Gastroesophageal sphincter (tissue), 4 donors: Measurements from ENCODE around the gene C16orf92. TPM values are rescaled to one million over a fixed set of nuclear protein-coding genes. Genes with fewer than 3 reads are reported as not detected.

Source experiments
- ATAC-seq: fragments of 150-250 bp; one replicate; pipeline ENCODE4 v1.9.1; 2016; ENCODE audit warnings: mild to moderate bottlenecking, moderate library complexity
- H3K27ac ChIP-seq, 4 donors: fragments of 200-600 bp; sonication (generic) in 3 of 4; 1 replicate in 3 of 4; 2 replicates in 1 of 4; pipeline ENCODE4 v1.5.1; 2016 to 2019
- H3K27me3 ChIP-seq: fragments of 200-600 bp; sonication (generic); one replicate; pipeline ENCODE4 v1.5.1; 2019
- H3K36me3 ChIP-seq, 2 donors: fragments of 200-600 bp; sonication (generic); one replicate each; pipeline ENCODE4 v1.5.1; 2019; ENCODE audit warnings: control low read depth in 1 of 2
- H3K4me1 ChIP-seq, 3 donors: fragments of 200-600 bp; sonication (generic); 1 replicate in 2 of 3; 2 replicates in 1 of 3; pipeline ENCODE4 v1.5.1; 2016 to 2019; ENCODE audit warnings: control low read depth in 2 of 3
- H3K4me3 ChIP-seq, 2 donors: fragments of 200-600 bp; sonication (generic); one replicate each; pipeline ENCODE4 v1.5.1; 2019; ENCODE audit warnings: mild to moderate bottlenecking in 1 of 2, moderate library complexity in 1 of 2
- H3K9me3 ChIP-seq, 3 donors: fragments of 200-600 bp; sonication (generic); one replicate each; pipeline ENCODE4 v1.5.1; 2017 to 2019; ENCODE audit warnings: control low read depth in 2 of 3
- EP300 ChIP-seq: sonication (generic); formaldehyde crosslinking; IDR thresholded peaks from one replicate; pipeline ENCODE4 v1.6.1; 2017; ENCODE audit warnings: antibody characterized with exemption, mild to moderate bottlenecking
- POLR2A ChIP-seq, 2 donors: fragments of 450-650 bp; IDR thresholded peaks; one replicate each; pipeline ENCODE4 v1.6.1; 2017; ENCODE audit warnings: antibody characterized with exemption in 2 of 2, mild to moderate bottlenecking in 2 of 2, moderate library complexity in 1 of 2
- POLR2AphosphoS5 ChIP-seq: sonication (generic); formaldehyde crosslinking; IDR thresholded peaks from one replicate; pipeline ENCODE4 v1.6.1; 2017; ENCODE audit warnings: antibody characterized with exemption
- WGBS, 2 donors: methylation state at CpG; one replicate each; pipeline ENCODE4 v1.1.5; 2018; ENCODE audit warnings: low coverage in 1 of 2; 5-methylcytosine and 5-hydroxymethylcytosine counted together
- total RNA-seq, 4 donors: library from RNA; depleted of rRNA; stranded (reverse); fragments of >200 nt; gene quantifications; one replicate each; pipeline ENCODE4 v1.1.0, GENCODE V29; 2016
- TF ChIP-seq, protein P1 (sequence below), 4 experiments: fragments of 200-600 bp in 2 of 4; fragments of 450-650 bp in 2 of 4; sonication (generic) in 1 of 4; IDR thresholded peaks; one replicate each; pipeline ENCODE4 v1.5.1; 2017 to 2019; ENCODE audit warnings: antibody characterized with exemption in 4 of 4, mild to moderate bottlenecking in 2 of 4, moderate library complexity in 2 of 4

The C16orf92 gene
- total RNA-seq, 4 donors from 2014 or later: not detected

- peaks cover 0 to 62% of the 10 kb centered on the region in 2 donors for H3K36me3 ChIP-seq
Observed at GRCh38 chr16:29994600-29995323, 28.2 kb upstream of the C16orf92 start.

DNA sequence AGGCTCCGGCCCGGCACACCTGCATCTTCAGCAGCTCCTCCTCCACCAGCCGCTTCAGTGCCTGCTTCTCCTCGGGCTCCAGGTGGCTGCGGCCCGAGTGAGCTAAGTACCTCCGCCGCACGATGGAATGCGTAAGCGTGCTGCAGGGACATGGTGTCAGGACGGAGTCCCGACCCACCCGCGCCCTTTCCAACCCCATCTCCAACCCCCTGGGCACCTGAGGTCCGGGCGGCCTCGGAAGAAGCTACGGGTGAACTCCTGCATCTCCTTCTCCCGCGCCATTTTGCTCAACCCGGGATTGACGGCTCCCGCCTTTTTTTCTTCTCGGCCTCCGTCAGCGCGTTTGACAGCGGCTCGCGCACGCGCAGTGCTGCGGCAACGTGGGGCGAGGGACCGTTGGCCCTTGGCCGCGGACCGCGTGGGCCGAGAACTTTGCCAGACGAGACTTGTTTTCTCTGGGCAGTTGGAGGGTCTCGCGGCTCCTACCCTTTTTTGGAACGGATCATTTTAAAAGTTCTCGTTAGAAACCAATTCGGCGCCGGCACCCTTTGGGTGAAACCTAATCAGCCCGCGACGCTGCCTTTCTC, 27.6 kb upstream of the C16orf92 start, which contains the start of gene HIRIP3:
TSS of gene HIRIP3 (minus strand) at position 294 of the 587 bp plus-strand sequence. CDS start at position 282, 12 bp downstream.
- 0% methylated on average over 2 to 9 of the region's 53 CpGs for WGBS, 2 donors
- Histone ChIP-seq H3K4me3 (peak within 1 kb of the TSS; percentile 76 to 80), H3K9me3 (no peaks in the 10 kb centered on the region), H3K27ac (peak within 1 kb of the TSS; percentile 92 to 99 (median 98)), H3K36me3 (peaks cover 0 to 62% of the 10 kb centered on the region in 2 donors), H3K27me3 (no peaks in the 10 kb centered on the region), H3K4me1 (peaks cover 3 to 35% (median 11%) of the 10 kb centered on the region in 3 donors)
- TF ChIP-seq, protein P1, sequence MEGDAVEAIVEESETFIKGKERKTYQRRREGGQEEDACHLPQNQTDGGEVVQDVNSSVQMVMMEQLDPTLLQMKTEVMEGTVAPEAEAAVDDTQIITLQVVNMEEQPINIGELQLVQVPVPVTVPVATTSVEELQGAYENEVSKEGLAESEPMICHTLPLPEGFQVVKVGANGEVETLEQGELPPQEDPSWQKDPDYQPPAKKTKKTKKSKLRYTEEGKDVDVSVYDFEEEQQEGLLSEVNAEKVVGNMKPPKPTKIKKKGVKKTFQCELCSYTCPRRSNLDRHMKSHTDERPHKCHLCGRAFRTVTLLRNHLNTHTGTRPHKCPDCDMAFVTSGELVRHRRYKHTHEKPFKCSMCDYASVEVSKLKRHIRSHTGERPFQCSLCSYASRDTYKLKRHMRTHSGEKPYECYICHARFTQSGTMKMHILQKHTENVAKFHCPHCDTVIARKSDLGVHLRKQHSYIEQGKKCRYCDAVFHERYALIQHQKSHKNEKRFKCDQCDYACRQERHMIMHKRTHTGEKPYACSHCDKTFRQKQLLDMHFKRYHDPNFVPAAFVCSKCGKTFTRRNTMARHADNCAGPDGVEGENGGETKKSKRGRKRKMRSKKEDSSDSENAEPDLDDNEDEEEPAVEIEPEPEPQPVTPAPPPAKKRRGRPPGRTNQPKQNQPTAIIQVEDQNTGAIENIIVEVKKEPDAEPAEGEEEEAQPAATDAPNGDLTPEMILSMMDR (IDR thresholded peaks at IDR 0.05): no peak
- TF ChIP-seq POLR2AphosphoS5: peak; percentile 76
- TF ChIP-seq POLR2A (IDR thresholded peaks at IDR 0.05): peak in 1 of 2 donors; percentile 46
- ATAC-seq: peak; percentile 83

More at GRCh38 chr16:29994600-29995323, 28.2 kb upstream of the C16orf92 start:
- peak overlapping the region; percentile 76 to 80 for H3K4me3 ChIP-seq
- peak; percentile 31 for ATAC-seq
- H3K27ac ChIP-seq: peak overlapping the region; percentile 92 to 99 (median 98)
- no peaks in the 10 kb centered on the region for H3K27me3 ChIP-seq
- TF ChIP-seq POLR2A (IDR thresholded peaks at IDR 0.05): no peak
- TF ChIP-seq, protein P1 (IDR thresholded peaks at IDR 0.05): no peak
- no peak for TF ChIP-seq POLR2AphosphoS5
- no peak for TF ChIP-seq EP300
- H3K9me3 ChIP-seq: no peaks in the 10 kb centered on the region
- WGBS, 2 donors: 13 to 16% methylated on average over 9 to 11 of the region's 24 CpGs
- peaks cover 3 to 35% (median 11%) of the 10 kb centered on the region in 3 donors for H3K4me1 ChIP-seq

- Histone ChIP-seq H3K36me3 (peaks cover 0 to 62% of the 10 kb centered on the region in 2 donors), H3K9me3 (no peaks in the 10 kb centered on the region), H3K4me1 (peaks cover 3 to 35% (median 11%) of the 10 kb centered on the region in 3 donors), H3K4me3 (peak within 1 kb of the TSS; percentile 76 to 80), H3K27me3 (no peaks in the 10 kb centered on the region), H3K27ac (peak within 1 kb of the TSS; percentile 92 to 99 (median 98))
- peak; percentile 99 for ATAC-seq
- TF ChIP-seq POLR2AphosphoS5: peak; percentile 64
- no peak for TF ChIP-seq EP300
- TF ChIP-seq, protein P1 (IDR thresholded peaks at IDR 0.05): peak in 2 of 4 experiments; percentile 6 to 26
- TF ChIP-seq POLR2A (IDR thresholded peaks at IDR 0.05): peak in 1 of 2 donors; percentile 29
- 0% methylated on average over 1 to 26 of the region's 65 CpGs for WGBS, 2 donors
Observed at GRCh38 chr16:29995911-29996765, 26.9 kb upstream of the C16orf92 start, which contains the start of gene INO80E. Gene INO80E (plus strand): TSS chr16:29996241. CDS start chr16:29996311, 70 bp downstream.

DNA sequence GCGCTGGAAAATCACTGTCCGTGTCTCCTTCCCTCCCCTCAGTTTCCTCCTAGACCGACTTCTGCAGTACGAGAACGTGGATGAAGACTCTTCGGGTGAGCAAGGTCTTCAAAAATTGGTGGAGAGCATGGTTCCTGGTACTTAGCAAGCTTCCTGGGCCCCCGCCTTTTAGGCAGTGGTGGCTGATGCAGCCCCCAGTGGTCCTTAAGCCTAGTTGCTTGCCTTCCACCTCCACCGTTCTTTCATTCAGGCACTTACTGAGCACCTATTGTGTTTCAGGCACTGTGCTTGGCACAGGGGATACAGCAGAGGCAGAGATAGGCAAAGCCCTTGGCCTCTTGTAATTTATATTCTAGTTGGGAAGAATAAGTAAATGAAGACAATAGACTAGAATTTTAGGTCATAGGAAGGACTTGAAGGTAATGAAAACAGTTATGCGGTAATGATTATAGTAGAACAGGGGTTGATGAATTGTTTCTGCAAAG, 26.2 kb upstream of the C16orf92 start:
- Histone ChIP-seq H3K27me3 (no peaks in the 10 kb centered on the region), H3K9me3 (no peaks in the 10 kb centered on the region), H3K36me3 (peaks cover 0 to 62% of the 10 kb centered on the region in 2 donors), H3K4me1 (peaks cover 3 to 35% (median 11%) of the 10 kb centered on the region in 3 donors), H3K27ac (peak overlapping the region in 2 of 4 donors; percentile 92 to 99), H3K4me3 (peak overlapping the region; percentile 76 to 80)
- no peak for TF ChIP-seq EP300
- no peak for TF ChIP-seq POLR2A (IDR thresholded peaks at IDR 0.05)
- no peak for TF ChIP-seq POLR2AphosphoS5
- TF ChIP-seq, protein P1 (IDR thresholded peaks at IDR 0.05): no peak
- no peak for ATAC-seq
- 16 to 20% methylated on average over 7 to 9 of the region's 9 CpGs for WGBS, 2 donors
